ENCODE data around the gene F11.

F11 gene
- long read RNA-seq = 0 reads

DNA sequence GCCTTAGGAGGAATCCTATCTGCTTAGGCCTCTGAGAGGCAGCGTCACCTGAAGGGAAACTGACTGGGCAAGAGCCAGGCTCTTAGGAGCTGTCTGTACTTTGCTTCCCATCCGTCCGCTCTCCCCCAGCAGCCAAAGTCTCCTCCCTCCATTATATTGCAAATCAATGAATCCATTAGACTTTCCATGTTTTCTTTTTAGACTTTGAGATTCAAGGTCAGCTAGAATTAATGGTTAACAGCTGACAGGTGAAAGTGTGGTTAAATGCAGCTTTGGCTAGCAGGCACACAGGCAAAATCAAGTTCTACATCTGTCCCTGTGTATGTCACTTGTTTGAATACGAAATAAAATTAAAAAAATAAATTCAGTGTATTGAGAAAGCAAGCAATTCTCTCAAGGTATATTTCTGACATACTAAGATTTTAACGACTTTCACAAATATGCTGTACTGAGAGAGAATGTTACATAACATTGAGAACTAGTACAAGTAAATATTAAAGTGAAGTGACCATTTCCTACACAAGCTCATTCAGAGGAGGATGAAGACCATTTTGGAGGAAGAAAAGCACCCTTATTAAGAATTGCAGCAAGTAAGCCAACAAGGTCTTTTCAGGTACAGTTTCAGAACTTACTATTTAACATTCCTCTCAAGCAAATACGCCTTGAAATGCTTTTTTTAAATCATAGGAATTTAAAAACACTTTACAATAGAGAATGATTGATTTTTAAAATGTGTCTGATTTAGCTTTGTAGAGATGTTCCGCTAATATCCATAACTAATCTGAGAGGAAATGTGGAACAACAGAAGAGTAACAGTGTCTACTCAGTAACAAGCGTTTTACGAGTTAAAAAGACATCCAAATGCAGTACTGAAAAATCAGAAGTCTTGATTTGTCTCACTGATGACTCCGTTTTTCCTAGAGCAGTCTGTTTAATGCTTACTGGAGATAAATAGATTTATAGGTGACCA lies at the start of gene F11:
TSS of gene F11 (plus strand) at position 507 of the 970 bp plus-strand sequence. CDS start 948 bp downstream, outside the sequence.
- TF ChIP-seq POLR2AphosphoS5 (IDR thresholded peaks at IDR 0.05; ENCODE audit: low read depth) (no peak), SPI1 (IDR thresholded peaks at IDR 0.05; ENCODE audit: borderline replicate concordance, low read depth) (no peak), GABPA (IDR thresholded peaks at IDR 0.05; ENCODE audit: low read depth) (no peak), CTCF (IDR thresholded peaks at IDR 0.05; ENCODE audit: insufficient read depth, low read length) (no peak)
- TF ChIP-seq, protein P1, sequence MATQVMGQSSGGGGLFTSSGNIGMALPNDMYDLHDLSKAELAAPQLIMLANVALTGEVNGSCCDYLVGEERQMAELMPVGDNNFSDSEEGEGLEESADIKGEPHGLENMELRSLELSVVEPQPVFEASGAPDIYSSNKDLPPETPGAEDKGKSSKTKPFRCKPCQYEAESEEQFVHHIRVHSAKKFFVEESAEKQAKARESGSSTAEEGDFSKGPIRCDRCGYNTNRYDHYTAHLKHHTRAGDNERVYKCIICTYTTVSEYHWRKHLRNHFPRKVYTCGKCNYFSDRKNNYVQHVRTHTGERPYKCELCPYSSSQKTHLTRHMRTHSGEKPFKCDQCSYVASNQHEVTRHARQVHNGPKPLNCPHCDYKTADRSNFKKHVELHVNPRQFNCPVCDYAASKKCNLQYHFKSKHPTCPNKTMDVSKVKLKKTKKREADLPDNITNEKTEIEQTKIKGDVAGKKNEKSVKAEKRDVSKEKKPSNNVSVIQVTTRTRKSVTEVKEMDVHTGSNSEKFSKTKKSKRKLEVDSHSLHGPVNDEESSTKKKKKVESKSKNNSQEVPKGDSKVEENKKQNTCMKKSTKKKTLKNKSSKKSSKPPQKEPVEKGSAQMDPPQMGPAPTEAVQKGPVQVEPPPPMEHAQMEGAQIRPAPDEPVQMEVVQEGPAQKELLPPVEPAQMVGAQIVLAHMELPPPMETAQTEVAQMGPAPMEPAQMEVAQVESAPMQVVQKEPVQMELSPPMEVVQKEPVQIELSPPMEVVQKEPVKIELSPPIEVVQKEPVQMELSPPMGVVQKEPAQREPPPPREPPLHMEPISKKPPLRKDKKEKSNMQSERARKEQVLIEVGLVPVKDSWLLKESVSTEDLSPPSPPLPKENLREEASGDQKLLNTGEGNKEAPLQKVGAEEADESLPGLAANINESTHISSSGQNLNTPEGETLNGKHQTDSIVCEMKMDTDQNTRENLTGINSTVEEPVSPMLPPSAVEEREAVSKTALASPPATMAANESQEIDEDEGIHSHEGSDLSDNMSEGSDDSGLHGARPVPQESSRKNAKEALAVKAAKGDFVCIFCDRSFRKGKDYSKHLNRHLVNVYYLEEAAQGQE (IDR thresholded peaks at IDR 0.05; ENCODE audit: insufficient replicate concordance, low read depth) = no peak
- H3K27ac ChIP-seq (replicated peaks) = no peak within 1 kb of the TSS
- peaks cover 7% of the 10 kb centered on the region for H3K27me3 ChIP-seq (ENCODE audit: insufficient read depth, poor library complexity, severe bottlenecking)
- H3K4me3 ChIP-seq (replicated peaks; ENCODE audit: insufficient read depth, low read length) = no peak within 1 kb of the TSS
- DNase-seq (ENCODE audit: low read depth in 1 of 2, low spot score in 1 of 2) = no peak

- no peak for TF ChIP-seq POLR2AphosphoS5 (IDR thresholded peaks at IDR 0.05; ENCODE audit: low read depth)
- no peak for TF ChIP-seq CTCF (IDR thresholded peaks at IDR 0.05; ENCODE audit: insufficient read depth, low read length)
- TF ChIP-seq SPI1 (IDR thresholded peaks at IDR 0.05; ENCODE audit: borderline replicate concordance, low read depth) = no peak
- TF ChIP-seq GABPA (IDR thresholded peaks at IDR 0.05; ENCODE audit: low read depth) = no peak
- TF ChIP-seq, protein P1 (IDR thresholded peaks at IDR 0.05; ENCODE audit: insufficient replicate concordance, low read depth) = no peak
- peaks cover 3% of the 10 kb centered on the region for H3K27me3 ChIP-seq (ENCODE audit: insufficient read depth, poor library complexity, severe bottlenecking)
- DNase-seq (ENCODE audit: low read depth in 1 of 2, low spot score in 1 of 2) = no peak
- no peak overlapping the region for H3K27ac ChIP-seq (replicated peaks)
- no peak overlapping the region for H3K4me3 ChIP-seq (replicated peaks; ENCODE audit: insufficient read depth, low read length)
Measured at GRCh38 chr4:186216465-186217024, 49.4 kb upstream of the F11 start.

GRCh38 chr4:186217733-186218293 lies 48.2 kb upstream of the F11 start:
- Histone ChIP-seq H3K27me3 (ENCODE audit: insufficient read depth, poor library complexity, severe bottlenecking) (peaks cover 4% of the 10 kb centered on the region), H3K4me3 (replicated peaks; ENCODE audit: insufficient read depth, low read length) (no peak overlapping the region), H3K27ac (replicated peaks) (no peak overlapping the region)
- no peak for TF ChIP-seq CTCF (IDR thresholded peaks at IDR 0.05; ENCODE audit: insufficient read depth, low read length)
- no peak for DNase-seq (ENCODE audit: low read depth in 1 of 2, low spot score in 1 of 2)

All from HL-60 (cell line).